NCI-H446 treated with DMSO at 0.1 percent for 48 hours (cell line): ENCODE results near the gene DPP4.
A peak's percentile ranks its signal among the peaks of the same experiment; 100 is the strongest.

Source experiments
- DNase-seq: peaks from one replicate; lab custom pipeline; 2025; lab: John Stamatoyannopoulos, UW

The DPP4 gene

GRCh38 chr2:162073888-162074631 is at the start of gene DPP4:
Gene DPP4 (minus strand): TSS chr2:162074215. CDS start chr2:162073981, 234 bp downstream.
- DNase-seq, result no peak

- DNase-seq, result peak; percentile 34
These were observed 44.4 kb upstream of the DPP4 start for GRCh38 chr2:162118166-162119031.

GRCh38 chr2:162116352-162116751 is 42.3 kb upstream of the DPP4 start:
- DNase-seq, result no peak

GRCh38 chr2:162115076-162115475 is 41.1 kb upstream of the DPP4 start:
- DNase-seq, result no peak

GRCh38 chr2:162114271-162114670 is 40.3 kb upstream of the DPP4 start:
- DNase-seq, result no peak

- no peak for DNase-seq
These were observed 39.8 kb upstream of the DPP4 start for GRCh38 chr2:162113776-162114168.

- DNase-seq, result no peak
These were observed 39.2 kb upstream of the DPP4 start for GRCh38 chr2:162113088-162113775.

- no peak for DNase-seq
These were observed 38.2 kb upstream of the DPP4 start for GRCh38 chr2:162111958-162112850.

GRCh38 chr2:162107361-162107901 is 33.4 kb upstream of the DPP4 start:
- DNase-seq, result no peak

GRCh38 chr2:162106746-162107145 is 32.7 kb upstream of the DPP4 start:
- no peak for DNase-seq

GRCh38 chr2:162106146-162106551 is 32.1 kb upstream of the DPP4 start:
- no peak for DNase-seq

- peak; percentile 18 for DNase-seq
These were observed 29.5 kb upstream of the DPP4 start for GRCh38 chr2:162103443-162104009.

- no peak for DNase-seq
These were observed 26.6 kb upstream of the DPP4 start for GRCh38 chr2:162100579-162100978.

GRCh38 chr2:162099836-162100235 is 25.8 kb upstream of the DPP4 start:
- DNase-seq, result no peak

- no peak for DNase-seq
These were observed 18.9 kb upstream of the DPP4 start for GRCh38 chr2:162092658-162093556.

- DNase-seq, result no peak
These were observed 18.0 kb upstream of the DPP4 start for GRCh38 chr2:162092008-162092390.

GRCh38 chr2:162091325-162092007 is 17.5 kb upstream of the DPP4 start:
- no peak for DNase-seq

- no peak for DNase-seq
These were observed 16.1 kb upstream of the DPP4 start for GRCh38 chr2:162090109-162090508.

GRCh38 chr2:162086904-162087303 is 12.9 kb upstream of the DPP4 start:
- no peak for DNase-seq
